NCI-H748 treated with DMSO at 0.1 percent for 48 hours (cell line): ENCODE results near the gene FEZ2.

ENCODE experiments used
- DNase-seq: peaks from one replicate; lab custom pipeline; 2025; lab: John Stamatoyannopoulos, UW

FEZ2 gene

GRCh38 chr2:36587101-36587500 lies 10.9 kb downstream of the FEZ2 start:
- DNase-seq: no peak

- DNase-seq: no peak
These were observed 11.3 kb downstream of the FEZ2 start for GRCh38 chr2:36586672-36587071.

- no peak for DNase-seq
These were observed 13.7 kb downstream of the FEZ2 start for GRCh38 chr2:36584148-36584794.

- no peak for DNase-seq
These were observed 15.0 kb downstream of the FEZ2 start for GRCh38 chr2:36582951-36583350.

GRCh38 chr2:36582538-36582937 lies 15.4 kb downstream of the FEZ2 start:
- DNase-seq: no peak

GRCh38 chr2:36579297-36579664 lies 18.7 kb downstream of the FEZ2 start:
- no peak for DNase-seq

- no peak for DNase-seq
These were observed 19.3 kb downstream of the FEZ2 start for GRCh38 chr2:36578343-36579296.

GRCh38 chr2:36577884-36578283 lies 20.1 kb downstream of the FEZ2 start:
- DNase-seq: no peak

GRCh38 chr2:36574560-36574959 lies 23.4 kb downstream of the FEZ2 start:
- DNase-seq: no peak

GRCh38 chr2:36573165-36573564 lies 24.8 kb downstream of the FEZ2 start:
- DNase-seq: no peak

GRCh38 chr2:36572719-36573059 lies 25.3 kb downstream of the FEZ2 start:
- no peak for DNase-seq

- no peak for DNase-seq
These were observed 25.8 kb downstream of the FEZ2 start for GRCh38 chr2:36572054-36572718.

GRCh38 chr2:36570416-36570815 lies 27.6 kb downstream of the FEZ2 start:
- no peak for DNase-seq

GRCh38 chr2:36569267-36569856 lies 28.6 kb downstream of the FEZ2 start:
- DNase-seq: no peak

- DNase-seq: no peak
These were observed 29.3 kb downstream of the FEZ2 start for GRCh38 chr2:36568516-36569246.

- no peak for DNase-seq
These were observed 30.1 kb downstream of the FEZ2 start for GRCh38 chr2:36567711-36568408.

- no peak for DNase-seq
These were observed 31.1 kb downstream of the FEZ2 start for GRCh38 chr2:36566887-36567286.

GRCh38 chr2:36565712-36566111 lies 32.3 kb downstream of the FEZ2 start:
- DNase-seq: no peak

GRCh38 chr2:36564377-36564930 lies 33.5 kb downstream of the FEZ2 start:
- DNase-seq: no peak

- no peak for DNase-seq
These were observed 34.9 kb downstream of the FEZ2 start for GRCh38 chr2:36562973-36563532.

- DNase-seq: no peak
These were observed 35.7 kb downstream of the FEZ2 start for GRCh38 chr2:36562240-36562639.
